HT-29 (cell line): Measurements from ENCODE around the gene ACTL10. TPM values are rescaled to one million over a fixed set of nuclear protein-coding genes. Genes with fewer than 3 reads are reported as not detected.

Source experiments
- DNase-seq: peaks from one replicate; pipeline ENCODE4 v3.0.0-alpha.2; 2015; ENCODE audit warnings: low spot score
- total RNA-seq: library from RNA; depleted of rRNA; stranded (reverse); fragments of >200 nt; shearing (Covaris generic); gene quantifications from 2 replicates; pipeline ENCODE4 v1.2.3, GENCODE V29; 2014

The ACTL10 gene
- total RNA-seq, 1 experiment from 2014 or later: 18.5 TPM

DNA sequence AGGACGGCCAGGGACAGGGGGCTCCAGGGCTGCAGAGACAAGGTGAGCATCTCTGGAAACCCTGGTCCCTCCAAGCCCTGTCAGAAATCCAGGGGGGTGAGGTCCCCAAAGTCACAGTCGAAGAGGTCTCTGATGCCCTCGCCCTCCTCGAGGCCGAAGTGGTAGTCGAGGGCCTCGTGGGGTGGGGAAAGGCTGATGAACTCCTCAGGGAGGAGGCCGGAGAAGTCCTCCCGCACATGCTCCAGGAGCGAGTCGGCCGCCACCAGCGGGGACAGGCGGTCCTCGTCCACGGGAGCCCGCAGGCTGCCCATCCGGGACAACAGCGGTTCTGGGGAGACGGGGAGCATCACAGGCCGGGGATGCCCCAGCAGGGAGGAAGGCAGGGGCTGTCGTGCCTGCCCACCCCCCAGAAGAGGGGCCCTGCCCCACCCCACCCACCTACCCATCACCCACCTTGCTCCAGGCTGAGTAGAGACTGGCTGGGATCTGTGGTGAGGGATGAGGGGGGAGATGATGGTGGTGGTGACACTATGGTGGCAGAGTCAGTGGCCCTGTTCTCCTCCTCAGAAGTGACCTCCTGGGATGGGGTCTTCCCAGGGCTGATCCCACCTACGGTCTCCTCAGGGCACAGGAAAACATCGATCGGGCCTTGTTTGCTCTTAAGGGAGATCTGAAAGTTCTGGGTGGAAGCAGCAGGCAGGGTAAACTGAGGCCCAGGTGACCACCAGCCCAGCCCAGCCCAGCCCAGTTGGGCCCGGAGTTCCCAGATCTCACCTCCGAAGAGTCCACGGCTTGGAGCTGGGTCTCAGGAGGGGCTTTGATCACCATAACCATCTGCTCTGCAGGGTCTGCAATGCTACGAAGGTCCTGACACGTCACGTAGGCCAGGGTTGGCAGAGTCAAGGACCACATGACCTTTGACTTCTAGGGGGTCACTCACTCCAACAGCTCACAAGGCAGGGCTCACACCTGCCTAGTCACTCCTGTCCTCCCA, 10.2 kb downstream of the ACTL10 start:
- DNase-seq: no peak

- DNase-seq: no peak
Measured at GRCh38 chr20:33677991-33678702, 11.4 kb downstream of the ACTL10 start.

GRCh38 chr20:33679758-33680485, 13.2 kb downstream of the ACTL10 start:
- no peak for DNase-seq

DNA sequence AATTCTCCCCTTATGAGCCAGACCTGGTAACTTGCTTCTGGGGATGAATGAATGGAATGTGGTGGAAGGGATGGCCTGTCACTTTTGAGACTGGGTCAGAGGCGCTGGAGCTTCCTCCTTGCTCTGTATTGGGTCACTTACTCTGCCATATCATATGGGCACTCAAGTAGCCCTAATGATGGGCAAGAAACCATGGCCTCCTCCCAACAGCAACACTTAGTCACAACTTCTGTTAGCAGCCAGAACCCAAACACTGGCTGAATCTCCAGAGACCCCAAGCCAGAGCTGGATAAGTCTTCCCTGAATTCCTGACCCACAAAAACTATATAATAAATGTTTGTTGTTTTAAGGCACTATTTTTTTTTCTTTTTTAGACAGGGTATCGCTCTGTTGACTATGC, 13.9 kb downstream of the ACTL10 start:
- DNase-seq: no peak

DNA sequence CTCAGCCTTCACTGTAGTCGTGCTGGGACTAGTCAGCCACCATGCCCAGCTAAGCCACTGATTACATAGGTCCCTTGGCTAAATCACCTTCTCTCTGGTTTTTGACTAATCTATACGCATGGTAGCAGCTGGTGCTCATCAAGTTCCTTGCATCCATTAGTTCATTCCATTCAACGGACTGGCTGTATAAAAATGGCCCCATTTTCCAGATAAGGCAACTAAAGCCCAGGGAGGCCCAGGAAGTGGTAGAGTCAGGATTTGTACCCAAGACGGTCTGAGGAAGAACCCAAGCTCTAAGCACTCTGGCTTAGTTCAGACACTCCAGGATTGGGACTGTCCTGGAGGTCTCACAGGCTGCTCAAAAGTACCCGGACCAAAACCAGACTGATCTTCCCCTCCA, 14.5 kb downstream of the ACTL10 start:
- no peak for DNase-seq

DNA sequence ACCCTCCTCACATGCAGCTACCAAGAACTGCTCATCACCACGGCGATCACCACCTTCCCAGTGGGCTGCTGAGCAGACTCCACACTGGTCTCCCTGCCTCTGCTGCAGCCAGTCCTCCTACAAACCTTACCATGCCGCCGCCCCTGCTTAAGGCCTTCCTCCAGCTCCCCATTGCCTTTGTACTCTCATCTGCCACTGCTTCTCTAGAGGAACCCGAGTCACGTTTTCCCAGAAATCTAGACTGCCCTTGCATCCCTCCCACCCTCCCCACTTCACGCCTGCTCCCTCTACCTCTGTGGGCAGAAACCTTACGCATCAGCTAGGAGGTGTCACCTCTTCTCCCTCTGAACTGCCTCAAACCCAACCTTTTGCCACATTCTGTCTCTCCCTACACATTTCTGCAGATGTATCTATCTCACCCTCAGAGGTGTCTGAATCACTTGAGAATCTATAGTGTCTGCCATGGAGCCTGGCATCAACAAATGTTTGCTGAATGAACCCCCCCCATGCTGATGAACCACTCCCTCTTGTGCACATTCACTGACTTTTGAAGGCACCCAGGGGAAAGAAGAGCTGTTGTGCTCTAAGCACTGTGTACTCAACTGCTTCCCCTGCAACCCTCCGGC, 15.1 kb downstream of the ACTL10 start:
- DNase-seq: no peak

DNA sequence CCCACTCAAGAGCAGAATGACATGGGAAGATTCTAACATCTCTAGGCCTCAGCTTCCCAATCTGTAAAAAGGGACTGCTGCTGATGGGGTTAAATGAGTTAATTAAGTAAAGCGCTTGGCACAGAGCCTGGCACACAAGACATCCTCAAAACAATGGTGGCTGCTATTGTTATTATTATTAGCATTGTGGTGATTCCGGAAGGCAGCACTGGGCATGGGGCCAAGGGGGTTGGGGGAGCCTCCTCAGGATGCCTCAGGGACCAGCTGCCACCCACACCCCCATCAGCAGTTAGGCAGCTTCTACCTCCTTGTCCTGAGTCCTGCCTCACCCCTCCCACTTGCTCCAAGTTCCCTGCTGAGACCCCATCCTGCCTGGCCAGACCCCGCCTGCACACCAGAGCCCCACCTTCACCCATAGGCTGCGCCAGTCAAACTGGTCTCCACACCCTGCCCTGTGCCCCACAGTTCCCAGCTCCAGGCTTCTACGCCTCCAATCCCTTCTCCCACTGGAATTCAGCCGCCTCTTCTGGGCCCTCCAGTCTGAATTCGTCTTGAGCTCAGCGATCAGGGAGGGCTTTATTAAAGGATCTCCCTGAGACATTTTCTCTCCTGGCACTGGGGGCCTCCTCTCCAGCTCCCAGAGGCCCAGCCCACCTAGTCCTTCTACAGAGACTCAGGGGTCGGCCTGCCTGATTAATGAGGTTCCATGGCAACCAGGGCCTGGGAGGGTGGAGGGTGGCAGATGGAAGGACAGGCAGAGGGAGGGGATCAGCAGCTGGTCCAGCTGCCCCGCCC, 18.0 kb downstream of the ACTL10 start:
- DNase-seq: no peak

DNA sequence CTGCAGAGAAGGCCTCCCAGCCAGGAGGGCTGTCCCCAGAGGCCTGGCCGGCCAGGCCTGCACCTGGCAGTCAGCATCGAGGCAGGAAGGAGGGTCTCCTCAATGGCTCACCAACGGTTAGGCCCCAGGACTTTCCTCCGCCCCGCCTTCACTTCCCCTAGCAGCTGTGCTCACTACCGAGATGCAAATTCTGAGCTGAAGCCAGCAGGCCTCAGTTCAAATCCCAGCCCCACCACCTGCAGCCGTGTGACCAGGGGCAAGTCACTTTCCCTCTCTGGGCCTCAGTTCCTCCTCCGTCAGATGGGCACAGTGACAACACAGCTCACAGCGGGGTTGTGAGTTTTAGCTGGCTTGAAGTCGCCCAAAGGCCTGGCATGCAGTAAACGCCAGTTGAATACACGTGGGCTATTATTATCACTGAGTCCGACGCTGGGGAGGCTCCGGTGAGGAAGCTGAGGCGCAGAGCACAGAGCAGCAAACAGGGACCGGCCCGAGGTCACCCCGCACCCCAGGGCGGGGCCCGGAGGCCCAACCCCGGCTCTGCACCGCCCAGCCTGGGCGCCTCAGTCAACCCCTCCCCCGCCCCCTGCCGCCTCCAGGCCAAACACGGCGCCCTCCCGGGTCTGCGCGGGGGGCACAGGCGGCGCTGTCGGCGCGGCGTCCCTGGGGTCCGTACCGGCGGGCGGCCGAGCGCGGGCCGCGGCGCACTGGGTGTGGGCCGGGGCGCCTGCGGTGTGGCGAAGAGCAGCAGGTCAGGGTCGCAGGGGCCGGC, 18.8 kb downstream of the ACTL10 start:
- DNase-seq: peak; percentile 66

DNA sequence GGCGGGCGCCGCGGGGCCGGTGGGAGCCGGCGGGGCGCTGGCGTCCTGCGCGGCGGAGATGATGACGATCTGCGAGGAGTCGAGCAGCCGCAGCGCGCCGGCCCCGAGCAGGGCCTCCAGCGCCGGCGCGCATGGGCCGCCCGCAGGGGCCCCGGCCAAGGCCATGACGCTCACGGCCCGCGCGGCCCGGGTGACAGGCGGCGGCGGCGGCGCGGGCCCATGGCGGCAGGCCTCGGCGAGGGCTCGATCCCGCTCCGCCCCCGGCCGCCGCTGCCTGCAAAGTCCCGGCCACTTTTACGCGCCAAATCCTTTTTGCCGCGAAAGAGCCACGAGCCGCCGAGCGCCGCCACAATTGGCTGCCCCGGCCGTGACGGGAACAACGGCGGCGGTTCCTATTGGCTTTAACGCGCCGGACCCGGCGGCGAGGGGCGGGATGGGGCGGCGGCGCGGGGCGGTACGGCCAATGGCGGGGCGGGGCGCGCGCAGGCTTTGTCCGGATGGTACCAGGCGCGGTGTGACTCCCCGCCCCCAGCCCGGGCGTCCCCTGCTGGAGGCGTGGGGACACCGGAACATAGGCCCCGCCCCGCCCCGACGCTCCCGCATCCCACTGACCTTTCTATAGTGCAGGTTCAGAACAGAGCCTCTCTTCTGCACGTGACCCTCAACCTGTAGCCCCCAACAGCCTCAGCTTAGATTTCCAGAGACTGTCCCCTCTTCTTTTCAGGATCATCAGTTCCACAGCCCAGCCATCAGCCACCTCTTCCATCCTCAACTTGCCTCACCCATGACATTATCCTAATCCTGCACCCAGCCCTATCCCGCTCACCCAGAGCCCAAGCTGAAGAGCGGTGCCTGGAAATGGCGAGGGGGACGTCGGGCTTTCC, 19.6 kb downstream of the ACTL10 start, which contains the start of gene E2F1:
TSS of gene E2F1 (minus strand) at position 286 of the 884 bp plus-strand sequence. CDS start at position 165, 121 bp downstream.
- peak; percentile 99 for DNase-seq

- no peak for DNase-seq
Measured at GRCh38 chr20:33686984-33687366, 20.2 kb downstream of the ACTL10 start.

DNA sequence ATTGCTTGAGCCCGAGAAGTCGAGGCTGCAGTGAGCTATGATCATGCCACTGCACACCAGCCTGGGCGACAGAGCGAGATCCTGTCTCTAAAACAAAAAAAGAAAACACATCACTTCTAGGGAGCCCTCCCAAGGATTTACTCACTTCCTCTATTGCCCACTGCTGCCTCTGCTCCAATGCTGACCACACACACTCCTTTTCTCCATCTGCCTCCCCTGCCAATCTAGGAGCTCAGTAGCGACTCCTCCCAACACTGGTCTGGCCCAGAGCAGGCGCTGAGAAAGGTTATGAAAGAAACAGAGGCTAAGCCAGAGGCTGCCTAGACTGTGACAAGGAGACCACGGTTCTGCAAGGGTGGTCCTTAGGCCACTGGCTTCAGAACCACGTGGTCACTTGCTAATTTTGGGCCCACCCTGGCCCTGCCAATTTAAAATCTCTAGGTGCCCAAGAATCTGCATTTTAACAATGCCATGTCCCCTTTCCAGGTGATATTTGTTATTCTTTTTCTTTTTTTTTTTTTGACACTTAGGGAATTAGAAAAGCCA, 20.7 kb downstream of the ACTL10 start:
- no peak for DNase-seq

DNA sequence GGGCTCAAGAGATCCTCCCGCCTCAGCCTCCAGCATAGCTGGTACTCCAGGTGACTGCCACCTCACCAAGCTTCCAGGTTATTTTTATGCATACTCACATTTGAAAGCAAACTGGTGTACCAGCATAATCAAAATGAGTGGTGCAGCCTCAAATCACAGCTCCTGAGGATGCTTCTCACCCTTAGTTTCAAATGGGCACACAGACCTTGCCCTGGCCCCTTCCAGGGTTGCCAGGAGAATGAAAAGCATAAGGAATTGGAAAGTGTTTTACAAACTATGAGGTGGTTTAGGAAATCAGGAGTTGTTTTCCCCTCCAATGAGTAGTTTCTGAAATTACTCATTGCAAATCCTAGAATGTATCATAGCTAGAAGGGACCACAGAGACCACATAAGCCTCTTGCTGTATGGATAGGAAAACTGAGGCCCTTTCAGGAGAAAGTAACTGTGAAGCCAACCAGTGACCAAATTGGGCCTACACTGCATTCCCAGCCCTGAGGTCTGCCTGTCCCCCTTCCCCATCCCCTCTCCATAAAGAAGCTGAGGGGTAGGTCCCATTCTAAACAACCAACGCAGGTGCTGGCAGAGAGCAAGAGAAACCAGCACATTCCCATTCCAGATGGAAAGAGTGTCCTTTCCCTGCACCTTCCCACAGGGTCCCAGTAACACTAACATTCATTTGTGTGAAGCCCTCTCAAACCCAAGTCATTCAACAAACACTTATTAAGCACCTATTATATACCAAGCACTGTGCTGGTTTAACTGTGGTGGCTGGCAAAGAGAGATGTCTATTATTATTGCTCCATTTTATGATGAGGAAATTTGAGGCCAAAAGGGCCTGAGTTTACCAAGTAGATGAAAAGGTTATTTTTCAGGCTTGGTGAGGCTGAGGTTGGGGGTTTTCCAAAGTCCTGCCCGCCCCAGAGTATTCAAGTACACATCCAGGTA, 21.5 kb downstream of the ACTL10 start:
- DNase-seq: no peak

DNA sequence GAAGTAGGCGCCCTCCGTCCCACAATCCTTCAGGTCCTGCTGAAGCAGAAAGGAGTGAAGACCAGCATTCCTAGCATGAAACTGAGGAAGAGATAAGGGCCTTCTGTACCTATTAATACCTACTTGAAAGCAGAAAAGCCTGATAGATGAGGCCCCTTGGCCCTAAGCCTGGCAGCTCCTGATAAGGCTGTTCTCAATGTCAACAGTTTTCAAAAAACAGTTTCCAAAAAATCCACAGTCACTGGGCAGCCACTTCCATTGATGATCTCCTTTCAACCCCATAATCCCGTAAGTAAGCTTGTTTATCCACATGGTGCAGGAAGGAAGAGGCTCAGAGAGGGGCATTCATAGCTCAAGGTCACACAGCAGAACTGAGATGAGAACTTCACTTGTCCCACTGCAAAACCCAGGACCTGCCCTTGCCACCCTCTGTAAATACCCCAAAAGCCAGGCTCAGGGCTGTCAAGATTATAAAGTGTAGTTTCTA, 22.2 kb downstream of the ACTL10 start:
- no peak for DNase-seq

DNA sequence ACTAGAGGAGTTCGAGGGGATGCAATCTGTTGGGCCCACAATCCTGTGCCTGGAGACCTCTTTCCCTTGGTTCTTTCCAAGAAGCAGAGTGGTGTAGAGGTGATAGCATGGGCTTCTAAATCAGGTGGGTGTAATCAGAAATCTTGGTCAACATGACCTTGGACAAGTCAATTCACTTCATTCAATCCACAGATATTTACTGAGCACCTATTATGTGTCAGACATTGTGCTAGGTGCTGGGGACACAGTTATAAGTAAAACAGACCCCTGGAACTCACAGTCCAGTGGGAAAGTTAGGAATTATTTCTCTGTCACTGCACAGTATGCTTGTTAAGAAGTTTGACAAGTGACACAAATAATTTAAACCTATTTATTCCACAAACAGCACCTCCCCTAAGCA, 22.8 kb downstream of the ACTL10 start:
- DNase-seq: no peak

GRCh38 chr20:33689973-33690372, 23.2 kb downstream of the ACTL10 start:
- no peak for DNase-seq

DNA sequence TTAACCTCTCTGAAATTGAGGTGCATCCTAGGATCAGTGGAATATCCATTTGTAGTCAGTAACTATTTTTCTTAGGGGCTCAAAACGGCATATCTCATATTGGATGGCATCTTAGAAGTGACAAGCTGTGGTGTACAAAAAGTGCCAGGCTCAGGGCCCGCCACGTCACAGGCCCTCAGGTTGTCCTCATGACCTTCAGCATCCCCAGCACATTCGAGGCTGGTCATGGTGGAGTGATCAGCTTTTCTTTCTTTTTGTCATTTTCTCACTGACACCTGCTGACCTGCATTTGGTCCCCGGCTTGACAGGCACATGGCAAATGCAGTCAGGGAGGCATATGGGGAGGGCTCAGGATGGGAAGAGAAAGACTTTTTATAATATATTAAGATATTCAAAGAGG, 26.5 kb downstream of the ACTL10 start:
- no peak for DNase-seq
